Endothelial cell (in vitro differentiated cells): ENCODE measurements around the gene WDR81. TPM values are rescaled to one million over a fixed set of nuclear protein-coding genes. Genes with fewer than 3 reads are reported as not detected.

Source experiments
- DNase-seq: peaks from one replicate; pipeline ENCODE4 v3.0.0; 2021; ENCODE audit warnings: low spot score
- H3K27ac Mint-ChIP-seq: one replicate; pipeline ENCODE4 v1.8.0; 2021; ENCODE audit warnings: mixed read lengths, inconsistent platforms; ENCODE audit not compliant: unreplicated experiment
- H3K27me3 Mint-ChIP-seq: one replicate; pipeline ENCODE4 v1.8.0; 2021; ENCODE audit warnings: mild to moderate bottlenecking, moderate library complexity, mixed read lengths, inconsistent platforms; ENCODE audit not compliant: unreplicated experiment
- H3K36me3 Mint-ChIP-seq: one replicate; pipeline ENCODE4 v1.8.0; 2021; ENCODE audit warnings: mild to moderate bottlenecking, low read depth, mixed read lengths, inconsistent platforms; ENCODE audit not compliant: unreplicated experiment
- H3K4me1 Mint-ChIP-seq: one replicate; pipeline ENCODE4 v1.8.0; 2021; ENCODE audit warnings: mild to moderate bottlenecking, mixed read lengths, inconsistent platforms; ENCODE audit not compliant: unreplicated experiment
- H3K4me3 Mint-ChIP-seq: one replicate; pipeline ENCODE4 v1.8.0; 2021; ENCODE audit warnings: mild to moderate bottlenecking, mixed read lengths, inconsistent platforms; ENCODE audit not compliant: unreplicated experiment
- H3K9me3 Mint-ChIP-seq: one replicate; pipeline ENCODE4 v1.8.0; 2021; ENCODE audit warnings: mixed read lengths, inconsistent platforms; ENCODE audit not compliant: unreplicated experiment
- CTCF ChIP-seq: fragments of 200-600 bp; sonication (generic); IDR thresholded peaks from one replicate; pipeline ENCODE4 v1.5.0; 2021; ENCODE audit warnings: antibody characterized with exemption; ENCODE audit not compliant: unreplicated experiment
- total RNA-seq: library from RNA; stranded (reverse); fragmentation: NEBNext Ultra II Directional; extraction: Animal tissue kit (Norgen Biotek cat#: 25700); gene quantifications from one replicate; pipeline ENCODE4 v1.2.1, GENCODE V29; 2021; ENCODE audit not compliant: unreplicated experiment

WDR81 gene
- total RNA-seq, 1 donor from 2014 or later: 20.0 TPM

GRCh38 chr17:1713160-1713877 is 11.2 kb upstream of the WDR81 start:
- Mint-ChIP-seq H3K27ac (no peak overlapping the region), H3K4me3 (peak overlapping the region; percentile 59), H3K9me3 (no peaks in the 10 kb centered on the region), H3K27me3 (peaks cover 14% of the 10 kb centered on the region), H3K4me1 (peaks cover 25% of the 10 kb centered on the region), H3K36me3 (peaks cover 17% of the 10 kb centered on the region)
- TF ChIP-seq CTCF: no peak
- DNase-seq: no peak

DNA sequence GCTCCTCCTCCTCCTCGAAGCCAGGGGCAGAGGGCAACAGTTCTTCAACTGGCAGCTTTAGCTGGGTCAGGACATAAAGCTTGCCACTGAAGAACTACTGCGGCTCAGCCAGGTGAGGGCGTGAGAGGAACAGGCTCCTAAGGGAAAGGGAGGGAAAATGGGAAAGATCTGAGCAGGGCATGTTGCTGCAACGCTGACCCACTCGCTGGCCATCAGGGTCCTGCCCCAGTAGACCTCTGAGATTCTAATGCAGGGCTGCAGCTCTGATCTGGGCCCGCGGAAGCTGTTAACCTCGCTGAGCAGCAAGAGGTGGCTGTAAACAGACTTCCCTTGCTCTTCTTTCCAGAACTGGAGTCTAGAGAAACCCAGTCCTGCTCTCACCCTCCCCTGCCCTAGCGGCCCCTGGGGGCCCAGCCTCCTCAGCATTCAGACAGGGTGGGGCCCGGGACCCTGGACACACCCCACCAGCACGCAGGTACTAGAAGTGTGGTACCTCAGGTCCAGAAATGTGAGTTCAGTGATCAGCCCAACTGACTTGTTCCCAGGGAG is 10.6 kb upstream of the WDR81 start:
- TF ChIP-seq CTCF: no peak
- H3K9me3 Mint-ChIP-seq: no peaks in the 10 kb centered on the region
- H3K27me3 Mint-ChIP-seq: peaks cover 14% of the 10 kb centered on the region
- H3K4me1 Mint-ChIP-seq: peaks cover 26% of the 10 kb centered on the region
- peak; percentile 56 for DNase-seq
- peak overlapping the region; percentile 93 for H3K4me3 Mint-ChIP-seq
- peak overlapping the region; percentile 70 for H3K27ac Mint-ChIP-seq
- H3K36me3 Mint-ChIP-seq: peaks cover 17% of the 10 kb centered on the region

DNA sequence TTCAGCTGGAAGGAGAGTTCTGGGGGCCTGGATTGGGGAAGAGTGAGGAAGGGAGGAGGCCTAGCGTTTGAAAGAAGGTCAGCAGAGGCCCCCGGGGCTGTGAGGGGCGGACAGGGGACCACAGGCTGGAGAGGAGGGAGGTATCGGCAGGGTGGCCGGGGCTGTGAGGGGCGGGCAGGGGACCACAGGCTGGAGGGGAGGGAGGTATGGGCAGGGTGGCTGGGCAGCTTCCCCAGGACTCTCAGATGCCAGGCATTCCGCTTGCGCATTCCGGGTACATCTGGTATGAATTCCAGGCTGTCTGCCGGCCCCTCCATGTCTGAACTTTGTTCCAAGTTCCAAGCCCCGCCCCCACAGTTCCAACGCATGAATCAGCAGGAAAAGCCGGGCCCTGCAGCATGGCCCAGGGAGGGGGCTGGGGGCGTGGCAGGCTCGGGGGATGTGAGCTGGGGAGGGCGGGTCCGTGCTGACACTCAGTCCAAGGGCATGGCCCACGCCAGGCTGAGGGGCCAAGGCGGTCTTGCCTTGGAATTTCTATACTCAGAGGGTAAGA is 10.0 kb upstream of the WDR81 start:
- Mint-ChIP-seq H3K27ac (peak overlapping the region; percentile 70), H3K27me3 (peaks cover 14% of the 10 kb centered on the region), H3K9me3 (no peaks in the 10 kb centered on the region), H3K4me3 (peak overlapping the region; percentile 93), H3K36me3 (peaks cover 17% of the 10 kb centered on the region), H3K4me1 (peaks cover 26% of the 10 kb centered on the region)
- peak; percentile 90 for DNase-seq
- no peak for TF ChIP-seq CTCF

DNA sequence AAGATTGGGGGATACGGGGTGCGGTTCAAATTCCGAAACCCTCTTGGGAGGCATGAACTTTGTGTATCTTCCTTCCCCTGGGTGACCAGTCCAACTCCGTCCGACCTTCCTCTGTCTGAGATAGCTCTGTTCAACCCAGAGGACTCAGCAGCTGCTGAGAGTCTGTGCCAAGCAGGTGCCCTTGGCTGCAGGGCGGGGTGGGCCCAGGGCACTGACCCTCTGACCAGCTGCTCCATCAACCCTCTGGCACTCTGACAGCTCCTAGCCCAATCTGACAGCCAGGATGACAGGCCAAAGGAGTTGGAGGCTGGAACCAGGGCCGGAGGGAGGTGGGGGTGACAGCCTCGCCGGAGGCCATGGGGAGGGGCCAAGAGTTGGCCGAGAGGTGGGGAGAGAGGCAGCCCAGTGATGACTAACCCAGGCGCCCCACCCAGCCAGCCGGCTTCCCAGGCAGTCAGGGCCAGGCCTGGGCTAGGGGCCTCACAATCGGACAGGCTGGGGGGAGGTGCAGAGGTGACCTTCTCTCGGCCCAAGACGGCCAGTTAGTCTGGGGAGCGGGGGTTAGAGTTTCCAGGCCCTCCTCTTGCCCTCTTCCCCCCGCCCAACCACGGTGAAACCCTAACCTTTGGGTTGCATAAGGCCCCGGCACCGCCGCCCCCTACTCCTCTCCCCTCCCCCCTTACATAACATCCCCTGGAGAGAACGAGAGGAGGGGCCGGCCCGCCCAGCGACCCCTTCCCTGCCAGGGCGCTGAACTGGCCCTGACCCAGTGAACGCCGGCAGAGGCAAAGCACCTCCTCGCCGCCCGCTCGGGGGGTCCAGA is 9.3 kb upstream of the WDR81 start:
- no peak for TF ChIP-seq CTCF
- H3K36me3 Mint-ChIP-seq: peaks cover 17% of the 10 kb centered on the region
- H3K9me3 Mint-ChIP-seq: no peaks in the 10 kb centered on the region
- peaks cover 16% of the 10 kb centered on the region for H3K27me3 Mint-ChIP-seq
- peak overlapping the region; percentile 36 for H3K27ac Mint-ChIP-seq
- peaks cover 26% of the 10 kb centered on the region for H3K4me1 Mint-ChIP-seq
- peak overlapping the region; percentile 93 for H3K4me3 Mint-ChIP-seq
- peak; percentile 49 for DNase-seq
